HG03469 (cell line): ENCODE data around the gene KNDC1.
A peak's percentile ranks its signal among the peaks of the same experiment; 100 is the strongest.
"Not testable (repeated sequence)": the region's sequence is repeated elsewhere in the genome, so short reads cannot be mapped to it uniquely, and the experiment has no call there.

ENCODE experiments used
- ATAC-seq: cut with Tn5 transposase; IDR thresholded peaks from one replicate; pipeline ENCODE4 v1.9.1; 2021; ENCODE audit warnings: mild to moderate bottlenecking, moderate library complexity, moderate number of reproducible peaks; ENCODE audit not compliant: unreplicated experiment

KNDC1 gene

GRCh38 chr10:133253361-133253955 is 93.4 kb downstream of the KNDC1 start:
- ATAC-seq, result no peak

DNA sequence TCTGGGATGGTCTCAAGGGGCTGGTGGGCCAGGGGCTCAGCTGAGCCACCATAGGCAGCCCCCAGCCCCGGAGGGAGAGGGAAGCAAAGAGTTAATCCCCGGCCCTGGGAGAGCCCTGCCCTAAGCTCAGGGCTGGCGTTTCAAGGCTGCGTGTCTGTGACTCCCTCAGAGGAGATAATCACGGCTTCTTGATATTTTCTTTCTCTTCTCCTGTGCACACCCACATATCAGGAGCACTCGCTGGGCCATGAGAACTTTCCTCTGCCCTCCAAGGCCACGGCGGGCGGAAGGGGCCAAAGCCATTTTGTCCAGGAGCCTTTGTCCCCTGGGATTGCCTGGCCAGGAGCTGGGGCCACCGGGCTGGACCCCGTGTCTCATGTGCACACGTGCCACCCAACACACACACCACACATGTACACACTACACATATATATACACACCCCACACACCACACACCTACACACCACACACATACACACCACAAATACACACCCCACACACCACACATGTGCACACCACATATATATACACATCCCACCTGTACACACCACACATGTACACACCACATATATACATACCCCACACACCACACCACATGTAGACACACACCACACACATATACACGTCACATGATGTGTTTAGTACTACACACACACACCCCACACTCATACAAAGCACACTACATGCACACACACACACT is 94.6 kb downstream of the KNDC1 start:
- ATAC-seq, result no peak

- no peak for ATAC-seq
Measured at GRCh38 chr10:133255323-133255722, 95.3 kb downstream of the KNDC1 start.

DNA sequence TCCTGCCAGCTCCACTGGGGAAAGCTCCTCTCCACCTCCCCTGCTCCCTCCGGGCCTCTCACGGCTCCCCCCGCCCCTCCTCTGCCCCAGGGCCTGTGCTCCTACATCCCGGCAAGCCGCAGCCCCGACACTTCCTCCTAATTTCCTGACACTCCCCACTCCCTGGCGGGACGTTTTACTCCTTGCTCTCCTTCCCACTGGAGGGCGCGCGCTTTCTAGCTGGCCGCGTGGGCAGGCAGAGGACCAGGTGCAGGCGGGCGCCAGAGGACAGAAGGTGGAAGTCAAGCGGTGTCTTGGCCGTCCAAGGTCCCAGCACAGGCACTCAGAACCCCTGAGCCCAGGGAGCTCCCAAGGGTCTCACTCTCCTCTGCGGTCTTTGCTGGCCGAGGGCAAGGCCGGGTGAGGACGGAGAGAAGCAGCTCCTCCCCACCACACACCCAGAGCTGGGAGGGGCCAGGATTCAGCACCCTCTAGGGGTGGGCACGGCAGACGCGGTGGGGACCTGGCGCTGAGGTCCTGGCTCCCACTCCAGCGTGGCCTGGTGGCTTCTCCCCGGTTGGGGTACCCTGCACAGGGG is 97.6 kb downstream of the KNDC1 start:
- no peak for ATAC-seq

DNA sequence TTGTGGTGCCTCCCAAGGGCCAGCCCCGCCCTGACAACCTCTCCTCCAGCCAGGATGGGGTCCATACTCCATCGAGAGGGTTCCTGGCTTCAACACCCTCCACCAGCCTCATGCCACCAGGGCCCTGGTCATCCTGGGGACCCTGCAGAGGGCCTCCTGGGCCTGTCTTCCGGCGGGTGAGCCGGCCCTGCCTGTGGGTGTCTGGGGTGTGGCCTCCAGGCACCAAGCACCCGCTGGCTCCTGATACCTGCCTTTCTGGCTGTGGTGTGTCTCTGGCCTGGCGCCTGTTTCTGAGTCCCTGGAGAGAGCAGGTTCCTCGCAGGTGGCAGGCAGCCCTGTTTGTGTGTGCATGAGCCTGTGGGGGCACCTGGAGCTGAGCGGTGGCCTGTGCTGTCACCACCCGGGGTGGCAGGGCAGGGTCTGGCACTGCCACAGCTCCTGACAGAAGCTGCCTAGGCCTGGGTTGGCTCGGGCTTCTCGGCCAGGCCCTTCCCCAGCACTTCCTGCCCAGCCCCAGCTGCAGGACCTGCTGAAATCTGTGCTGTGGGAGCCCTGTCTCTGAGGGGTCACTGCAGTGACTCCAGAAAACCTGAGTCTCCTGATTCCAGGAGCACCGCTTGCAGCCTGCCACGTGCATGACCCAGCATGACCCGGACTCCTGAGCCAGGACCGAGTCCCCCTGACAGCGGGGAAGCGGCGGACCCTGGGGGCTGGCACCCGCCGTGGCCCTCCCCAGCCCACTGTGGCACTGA is 98.2 kb downstream of the KNDC1 start:
- ATAC-seq, result no peak

GRCh38 chr10:133258818-133259601 is 99.0 kb downstream of the KNDC1 start:
- ATAC-seq, result no peak

DNA sequence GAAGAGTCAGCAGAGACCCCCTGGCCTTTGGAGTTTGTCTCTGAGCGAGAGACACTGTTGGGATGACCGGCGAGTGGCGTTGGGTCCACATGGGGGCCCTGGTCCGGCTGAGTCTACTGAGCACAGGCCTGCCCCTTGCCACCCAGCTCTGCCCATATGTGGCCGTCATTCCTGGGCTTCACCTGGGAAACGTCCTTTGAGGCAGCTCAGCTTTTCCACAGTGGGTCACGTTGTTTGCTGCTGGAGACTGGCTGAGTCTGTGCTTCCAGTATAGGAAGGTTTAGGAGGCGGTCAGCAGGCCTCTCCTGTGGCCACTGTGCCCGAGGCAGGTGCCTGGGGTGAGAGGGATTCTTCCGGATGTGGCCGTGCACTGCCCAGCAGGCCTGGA is 99.6 kb downstream of the KNDC1 start:
- ATAC-seq, result no peak

DNA sequence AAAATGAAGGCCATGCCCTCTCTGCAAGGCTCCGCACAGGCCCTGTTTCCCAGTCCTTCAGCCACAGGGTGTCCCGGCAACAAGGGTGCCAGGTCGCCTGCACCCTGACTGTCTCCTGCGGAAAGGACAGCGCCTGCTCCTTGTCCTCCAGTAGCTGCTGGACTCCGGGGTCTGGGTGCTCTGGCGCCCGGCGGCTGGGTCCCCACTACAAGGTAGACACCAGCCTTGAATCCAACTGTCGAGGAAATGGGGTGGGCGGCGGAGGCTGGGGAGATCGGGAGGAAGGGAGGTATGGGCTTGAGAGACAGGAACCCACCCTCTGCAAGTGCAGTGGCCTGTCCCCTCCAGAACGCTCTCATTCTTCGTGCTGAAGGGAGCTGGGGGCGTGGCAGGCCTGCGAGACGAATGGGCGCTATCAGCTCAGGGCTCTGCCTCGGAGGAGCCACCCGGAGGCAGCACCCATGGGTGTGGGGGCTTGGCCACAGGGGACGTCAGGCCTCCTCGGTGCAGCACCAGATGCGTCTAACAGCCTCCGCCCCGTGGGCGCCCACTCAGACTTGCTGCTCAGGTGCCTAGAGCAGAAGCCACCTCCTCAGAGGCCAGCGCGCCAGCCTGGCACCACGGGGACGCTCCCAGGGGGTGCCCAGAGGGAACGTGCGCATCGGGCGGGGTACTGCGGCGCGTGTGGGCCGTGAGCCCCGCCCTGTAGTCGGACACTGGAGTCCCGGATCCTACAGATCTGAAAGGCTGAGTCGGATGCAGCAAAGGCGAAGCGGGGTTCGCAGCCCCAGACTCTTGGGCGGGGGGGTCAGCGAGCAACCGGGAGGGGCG is 101.1 kb downstream of the KNDC1 start:
- ATAC-seq, result peak; percentile 38

DNA sequence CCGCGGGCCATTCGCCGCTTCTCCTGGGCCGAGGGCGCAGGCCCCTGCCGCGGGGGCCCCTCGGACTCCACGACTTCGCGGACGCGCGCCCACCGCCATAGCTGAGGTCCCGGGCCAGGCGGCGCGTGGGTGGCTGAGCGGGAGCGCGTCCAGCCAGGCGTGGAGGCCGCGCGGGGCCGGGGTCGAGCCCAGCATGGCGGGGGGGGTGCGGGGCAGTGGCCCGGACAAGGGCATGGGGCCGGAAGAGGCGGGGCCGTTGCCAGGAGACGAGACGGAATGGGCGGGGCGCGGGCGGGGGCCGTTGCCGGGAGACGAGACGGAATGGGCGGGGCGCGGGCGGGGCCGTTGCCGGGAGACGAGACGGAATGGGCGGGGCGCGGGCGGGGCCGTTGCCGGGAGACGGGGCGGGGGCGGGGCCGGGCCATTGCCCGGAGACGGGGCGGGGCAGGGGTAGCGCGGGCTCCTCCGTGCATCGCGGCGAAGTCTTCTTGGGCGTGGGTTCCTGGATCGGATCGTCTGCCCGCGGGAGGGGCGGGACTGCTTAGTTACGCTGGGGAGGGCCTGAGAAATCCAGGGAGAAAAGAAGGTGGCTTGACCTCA is 101.8 kb downstream of the KNDC1 start:
- peak; percentile 27 for ATAC-seq

GRCh38 chr10:133262696-133263095 is 102.7 kb downstream of the KNDC1 start:
- no peak for ATAC-seq

DNA sequence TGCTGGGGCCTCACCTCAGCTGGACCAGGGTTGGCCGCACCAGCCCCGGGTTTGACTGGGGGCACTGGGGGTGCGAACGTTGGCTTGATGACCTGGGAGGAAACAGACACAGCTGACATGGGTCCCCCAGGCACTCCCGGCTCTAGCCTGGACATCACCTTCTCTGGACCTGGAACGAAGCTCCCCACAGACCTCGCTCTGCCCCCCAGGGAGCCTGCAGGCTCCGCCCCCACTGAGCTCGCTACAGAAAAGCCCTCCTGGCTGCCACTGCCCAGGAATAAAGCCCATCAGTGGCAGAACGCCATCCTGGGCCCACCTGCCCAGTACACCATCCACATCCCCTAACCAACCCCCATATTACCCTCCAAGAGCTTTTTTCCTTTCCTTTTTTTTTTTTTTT is 103.7 kb downstream of the KNDC1 start:
- no peak for ATAC-seq

DNA sequence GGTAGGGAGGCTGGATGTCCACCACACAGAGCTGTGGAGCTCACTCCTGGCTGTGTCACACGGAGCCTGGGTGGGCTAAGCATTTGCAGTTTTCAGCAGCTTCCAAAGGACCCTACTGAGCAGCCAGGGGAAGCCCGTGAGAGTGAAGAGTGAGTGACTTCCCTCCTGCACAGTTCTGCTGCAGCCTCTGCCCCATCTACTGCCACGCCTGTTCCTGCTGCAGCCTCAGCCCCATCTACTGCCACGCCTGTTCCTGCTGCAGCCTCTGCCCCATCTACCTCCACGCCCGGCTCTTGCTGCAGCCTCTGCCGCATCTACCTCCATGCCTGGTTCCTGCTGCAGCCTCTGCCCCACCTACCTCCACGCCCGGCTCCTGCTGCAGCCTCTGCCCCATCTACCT is 104.4 kb downstream of the KNDC1 start:
- ATAC-seq, result no peak

DNA sequence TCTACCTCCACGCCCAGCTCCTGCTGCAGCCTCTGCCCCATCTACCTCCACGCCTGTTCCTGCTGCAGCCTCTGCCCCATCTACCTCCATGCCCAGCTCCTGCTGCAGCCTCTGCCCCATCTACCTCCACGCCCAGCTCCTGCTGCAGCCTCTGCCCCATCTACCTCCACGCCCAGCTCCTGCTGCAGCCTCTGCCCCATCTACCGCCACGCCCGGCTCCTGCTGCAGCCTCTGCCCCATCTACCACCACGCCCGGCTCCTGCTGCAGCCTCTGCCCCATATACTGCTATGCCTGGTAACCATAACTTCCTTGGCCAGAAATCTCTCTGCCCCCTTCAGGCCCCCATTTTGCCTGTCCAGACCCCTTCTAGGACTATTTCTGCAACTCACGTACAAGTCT is 105.0 kb downstream of the KNDC1 start:
- not testable (repeated sequence) for ATAC-seq

- ATAC-seq, result no peak
Measured at GRCh38 chr10:133266056-133266795, 106.2 kb downstream of the KNDC1 start.

DNA sequence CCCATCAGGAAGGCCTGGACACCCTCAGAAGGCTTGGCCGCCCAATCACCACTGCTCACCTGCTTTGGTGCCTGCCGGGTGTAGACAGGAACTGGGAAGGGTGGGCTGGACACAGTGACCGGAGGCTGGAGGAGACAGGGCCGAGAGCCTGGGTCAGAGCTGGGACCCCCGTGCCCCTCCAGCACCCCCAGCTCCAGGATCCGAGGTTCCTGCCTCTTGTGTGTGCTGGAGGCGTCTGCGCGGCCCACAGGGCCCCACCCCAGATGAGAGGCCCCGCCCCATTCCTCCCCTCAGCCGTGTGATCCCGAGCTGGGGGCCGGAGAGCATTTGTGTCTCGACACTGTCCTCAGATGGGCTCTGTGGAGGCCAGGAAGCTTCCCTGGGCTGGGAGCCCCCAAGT is 107.3 kb downstream of the KNDC1 start:
- no peak for ATAC-seq

DNA sequence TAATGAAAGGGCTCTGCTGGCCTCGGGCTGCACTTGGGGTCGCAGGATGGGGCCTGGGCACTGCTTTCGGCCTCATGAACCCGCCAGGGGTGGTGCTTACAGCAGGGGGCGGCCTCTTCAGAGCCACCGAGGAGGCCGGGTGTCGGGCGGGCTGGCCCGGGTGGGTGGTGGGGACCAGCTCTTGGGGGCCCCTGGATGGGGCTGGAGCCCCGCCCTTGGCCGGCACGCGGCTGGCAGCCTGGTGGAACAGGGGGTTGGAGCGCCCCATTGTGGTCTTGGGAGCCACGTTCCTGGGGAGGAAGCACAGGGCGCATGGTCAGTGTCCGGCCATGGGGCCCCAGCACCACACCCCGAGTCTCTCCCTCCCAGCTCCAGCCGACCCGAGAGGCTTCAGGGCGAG is 107.8 kb downstream of the KNDC1 start:
- ATAC-seq, result no peak

GRCh38 chr10:133268532-133268931 is 108.5 kb downstream of the KNDC1 start:
- ATAC-seq, result no peak

GRCh38 chr10:133269367-133269766 is 109.3 kb downstream of the KNDC1 start:
- no peak for ATAC-seq

DNA sequence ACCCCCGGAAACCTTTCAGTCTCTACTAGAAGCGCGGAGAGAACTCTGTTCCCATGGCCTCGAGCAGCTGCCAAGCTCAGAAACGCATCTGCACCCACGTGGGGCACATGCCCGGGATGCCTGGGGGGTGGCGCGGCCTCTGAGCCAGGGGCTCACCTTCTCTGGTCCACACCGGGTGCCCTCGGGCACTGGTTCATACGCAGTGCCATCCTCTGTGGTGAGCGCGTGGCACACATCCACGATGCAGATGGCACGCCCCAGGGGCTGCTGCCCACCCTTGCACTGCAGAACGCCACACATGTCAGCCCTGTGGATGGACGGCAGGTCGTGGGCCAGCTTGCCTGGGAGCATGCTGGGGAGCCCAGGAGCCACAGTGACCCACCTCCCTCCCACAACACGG is 110.2 kb downstream of the KNDC1 start:
- ATAC-seq, result no peak
